ENCODE data around the gene SORBS2.

The SORBS2 gene

GRCh38 chr4:185792384-185793115 is 19.4 kb downstream of the SORBS2 start:
- Histone ChIP-seq H3K79me2 (ENCODE audit: insufficient read depth, low read length) (no peaks in the 10 kb centered on the region), H3K27ac (ENCODE audit: low read length) (no peak overlapping the region), H4K20me1 (ENCODE audit: insufficient read depth, low read length) (no peaks in the 10 kb centered on the region), H3K9ac (ENCODE audit: low read depth, low read length) (no peak overlapping the region), H3K36me3 (ENCODE audit: insufficient read depth, low read length) (no peaks in the 10 kb centered on the region), H3K27me3 (ENCODE audit: insufficient read depth, low read length, poor library complexity) (no peaks in the 10 kb centered on the region), H3K4me3 (ENCODE audit: low read depth in 1 of 2, low read length in 2 of 2) (no peak overlapping the region), H3K9me3 (ENCODE audit: insufficient read depth, low read length, severe bottlenecking) (no peaks in the 10 kb centered on the region), H2AFZ (ENCODE audit: low read depth, low read length) (no peak overlapping the region), H3K4me1 (ENCODE audit: insufficient read depth, low read length) (no peaks in the 10 kb centered on the region), H3K4me2 (ENCODE audit: insufficient read depth, low read length) (no peak overlapping the region)
- DNase-seq (no peak), ATAC-seq (ENCODE audit: insufficient read depth, low read depth) (no peak)
- TF ChIP-seq EZH2 (IDR thresholded peaks at IDR 0.05; ENCODE audit: borderline replicate concordance, low read depth, low read length, severe bottlenecking) (no peak), CTCF (IDR thresholded peaks at IDR 0.05; ENCODE audit: borderline replicate concordance, extremely low read depth, low read length, poor library complexity, severe bottlenecking) (no peak)

- Histone ChIP-seq H2AFZ (ENCODE audit: low read depth, low read length) (no peak overlapping the region), H3K36me3 (ENCODE audit: insufficient read depth, low read length) (no peaks in the 10 kb centered on the region), H3K79me2 (ENCODE audit: insufficient read depth, low read length) (no peaks in the 10 kb centered on the region), H3K4me2 (ENCODE audit: insufficient read depth, low read length) (no peak overlapping the region), H3K27me3 (ENCODE audit: insufficient read depth, low read length, poor library complexity) (no peaks in the 10 kb centered on the region), H3K9ac (ENCODE audit: low read depth, low read length) (no peak overlapping the region), H3K9me3 (ENCODE audit: insufficient read depth, low read length, severe bottlenecking) (no peaks in the 10 kb centered on the region), H4K20me1 (ENCODE audit: insufficient read depth, low read length) (no peaks in the 10 kb centered on the region), H3K27ac (ENCODE audit: low read length) (no peak overlapping the region), H3K4me1 (ENCODE audit: insufficient read depth, low read length) (no peaks in the 10 kb centered on the region), H3K4me3 (ENCODE audit: low read depth in 1 of 2, low read length in 2 of 2) (no peak overlapping the region)
- ATAC-seq (ENCODE audit: insufficient read depth, low read depth) (no peak), DNase-seq (no peak)
- no peak for TF ChIP-seq CTCF (IDR thresholded peaks at IDR 0.05; ENCODE audit: borderline replicate concordance, extremely low read depth, low read length, poor library complexity, severe bottlenecking)
- TF ChIP-seq EZH2 (IDR thresholded peaks at IDR 0.05; ENCODE audit: borderline replicate concordance, low read depth, low read length, severe bottlenecking), result no peak
These were observed 23.9 kb downstream of the SORBS2 start for GRCh38 chr4:185787926-185788679.

- Histone ChIP-seq H3K4me2 (ENCODE audit: insufficient read depth, low read length) (no peak overlapping the region), H2AFZ (ENCODE audit: low read depth, low read length) (no peak overlapping the region), H3K36me3 (ENCODE audit: insufficient read depth, low read length) (no peaks in the 10 kb centered on the region), H3K4me1 (ENCODE audit: insufficient read depth, low read length) (no peaks in the 10 kb centered on the region), H3K9me3 (ENCODE audit: insufficient read depth, low read length, severe bottlenecking) (no peaks in the 10 kb centered on the region), H3K27me3 (ENCODE audit: insufficient read depth, low read length, poor library complexity) (no peaks in the 10 kb centered on the region), H3K27ac (ENCODE audit: low read length) (no peak overlapping the region), H3K9ac (ENCODE audit: low read depth, low read length) (no peak overlapping the region), H3K4me3 (ENCODE audit: low read depth in 1 of 2, low read length in 2 of 2) (no peak overlapping the region), H3K79me2 (ENCODE audit: insufficient read depth, low read length) (no peaks in the 10 kb centered on the region), H4K20me1 (ENCODE audit: insufficient read depth, low read length) (no peaks in the 10 kb centered on the region)
- DNase-seq (no peak), ATAC-seq (ENCODE audit: insufficient read depth, low read depth) (no peak)
- TF ChIP-seq EZH2 (IDR thresholded peaks at IDR 0.05; ENCODE audit: borderline replicate concordance, low read depth, low read length, severe bottlenecking) (no peak), CTCF (IDR thresholded peaks at IDR 0.05; ENCODE audit: borderline replicate concordance, extremely low read depth, low read length, poor library complexity, severe bottlenecking) (no peak)
These were observed 25.6 kb downstream of the SORBS2 start for GRCh38 chr4:185786422-185786821.

All from DND-41 (cell line).